Mammary epithelial cell (primary cell): ENCODE measurements around the gene NCSTN.

Source experiments
- CTCF ChIP-seq, 2 donors: IDR thresholded peaks in 1 of 2; conservative IDR thresholded peaks in 1 of 2; 2 replicates each; pipeline ENCODE4 v1.5.1; 2011 to 2012; ENCODE audit warnings: inconsistent platforms in 2 of 2, low read length in 2 of 2, mild to moderate bottlenecking in 2 of 2, control low read depth in 1 of 2, low read depth in 1 of 2; ENCODE audit not compliant: insufficient read depth in 1 of 2; ENCODE audit errors: extremely low read depth in 1 of 2
- EZH2 ChIP-seq: IDR thresholded peaks from 2 replicates; pipeline ENCODE4 v1.6.1; 2012; ENCODE audit warnings: low read length, inconsistent platforms, borderline replicate concordance

DNA sequence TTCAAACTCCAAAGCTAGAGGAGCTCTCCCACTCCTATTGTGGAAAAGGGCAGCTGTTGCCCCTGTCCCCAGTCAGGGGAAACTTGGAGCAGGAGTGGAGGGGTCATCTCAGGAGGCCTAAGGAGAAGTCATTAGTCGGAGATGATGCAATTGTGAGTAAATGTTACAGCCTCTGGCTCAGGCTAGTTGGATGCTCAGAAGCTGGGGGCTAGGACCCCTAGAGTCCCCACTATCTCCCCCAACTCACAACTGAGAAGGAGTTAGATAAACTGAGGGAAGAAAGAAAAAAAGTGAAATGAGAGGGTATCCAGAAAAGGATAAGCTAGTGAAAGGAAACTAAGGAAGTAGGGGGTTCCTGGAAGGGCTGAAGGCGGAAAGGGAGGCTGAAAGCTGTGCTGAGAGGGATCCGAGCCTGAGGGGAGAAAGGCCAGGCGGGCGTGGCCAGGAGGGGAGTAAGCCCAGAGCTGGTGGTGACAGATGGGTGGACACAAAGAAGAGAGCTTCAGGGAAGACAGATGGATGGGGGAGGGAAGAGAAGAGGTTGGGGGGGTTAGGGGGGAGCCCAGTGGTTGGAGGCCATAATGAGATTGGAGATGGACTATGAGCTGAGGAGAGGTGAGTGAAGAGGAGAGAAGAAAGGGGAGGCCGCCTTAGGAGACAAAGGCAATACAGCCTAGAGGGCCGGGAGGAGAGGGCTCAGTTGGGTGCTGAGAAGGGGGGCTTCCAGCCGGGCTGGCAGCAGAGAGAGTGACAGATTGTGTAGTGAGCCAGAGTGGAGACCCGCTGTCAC lies 19.2 kb downstream of the NCSTN start:
- TF ChIP-seq CTCF (conservative IDR thresholded peaks at IDR 0.05 in 1 of 2, IDR thresholded peaks at IDR 0.05 in 1 of 2; ENCODE audit: extremely low read depth in 1 of 2, insufficient read depth in 1 of 2, low read depth in 1 of 2, low read length in 2 of 2), result no peak
- TF ChIP-seq EZH2, result no peak
